ENCODE data around the gene ACSM3. TPM values are rescaled to one million over a fixed set of nuclear protein-coding genes. Genes with fewer than 3 reads are reported as not detected.

ACSM3 gene
- total RNA-seq, 1 donor from 2014 or later = 119 TPM

- Mint-ChIP-seq H3K4me3 (ENCODE audit: low read depth) (no peak overlapping the region), H3K27me3 (no peaks in the 10 kb centered on the region), H3K4me1 (ENCODE audit: low read depth) (peaks cover 21% of the 10 kb centered on the region), H3K9me3 (ENCODE audit: low read depth) (peaks cover 4% of the 10 kb centered on the region), H3K27ac (no peak overlapping the region), H3K36me3 (ENCODE audit: insufficient read depth) (peaks cover 18% of the 10 kb centered on the region)
- DNase-seq (ENCODE audit: low spot score, unreplicated experiment) = no peak
- no peak for TF ChIP-seq CTCF (IDR thresholded peaks at IDR 0.05; ENCODE audit: unreplicated experiment)
Measured at GRCh38 chr16:20767577-20767976, 3.8 kb downstream of the ACSM3 start.

- H3K36me3 Mint-ChIP-seq (ENCODE audit: insufficient read depth) = peaks cover 20% of the 10 kb centered on the region
- no peak for DNase-seq (ENCODE audit: low spot score, unreplicated experiment)
- H3K27me3 Mint-ChIP-seq = no peaks in the 10 kb centered on the region
Measured at GRCh38 chr16:20768121-20768520, 4.3 kb downstream of the ACSM3 start.

GRCh38 chr16:20768818-20769217 is 5.0 kb downstream of the ACSM3 start:
- no peak for DNase-seq (ENCODE audit: low spot score, unreplicated experiment)
- Mint-ChIP-seq H3K27me3 (no peaks in the 10 kb centered on the region), H3K4me1 (ENCODE audit: low read depth) (peaks cover 12% of the 10 kb centered on the region), H3K36me3 (ENCODE audit: insufficient read depth) (peaks cover 24% of the 10 kb centered on the region), H3K27ac (no peak overlapping the region), H3K4me3 (ENCODE audit: low read depth) (no peak overlapping the region), H3K9me3 (ENCODE audit: low read depth) (peaks cover 3% of the 10 kb centered on the region)
- no peak for TF ChIP-seq CTCF (IDR thresholded peaks at IDR 0.05; ENCODE audit: unreplicated experiment)

More at GRCh38 chr16:20768121-20768520, 4.3 kb downstream of the ACSM3 start:
- H3K4me3 Mint-ChIP-seq (ENCODE audit: low read depth) = no peak overlapping the region
- H3K27ac Mint-ChIP-seq = no peak overlapping the region
- peaks cover 3% of the 10 kb centered on the region for H3K9me3 Mint-ChIP-seq (ENCODE audit: low read depth)
- TF ChIP-seq CTCF (IDR thresholded peaks at IDR 0.05; ENCODE audit: unreplicated experiment) = no peak
- peaks cover 18% of the 10 kb centered on the region for H3K4me1 Mint-ChIP-seq (ENCODE audit: low read depth)

GRCh38 chr16:20773679-20774078 is 9.9 kb downstream of the ACSM3 start:
- H3K9me3 Mint-ChIP-seq (ENCODE audit: low read depth) = peaks cover 3% of the 10 kb centered on the region
- H3K27me3 Mint-ChIP-seq = no peaks in the 10 kb centered on the region
- H3K4me1 Mint-ChIP-seq (ENCODE audit: low read depth) = no peaks in the 10 kb centered on the region
- peaks cover 32% of the 10 kb centered on the region for H3K36me3 Mint-ChIP-seq (ENCODE audit: insufficient read depth)
- TF ChIP-seq CTCF (IDR thresholded peaks at IDR 0.05; ENCODE audit: unreplicated experiment) = no peak
- DNase-seq (ENCODE audit: low spot score, unreplicated experiment) = no peak
- no peak overlapping the region for H3K27ac Mint-ChIP-seq
- no peak overlapping the region for H3K4me3 Mint-ChIP-seq (ENCODE audit: low read depth)

GRCh38 chr16:20774703-20775362 is 11.0 kb downstream of the ACSM3 start:
- no peak overlapping the region for H3K27ac Mint-ChIP-seq
- DNase-seq (ENCODE audit: low spot score, unreplicated experiment) = peak; percentile 39

More at GRCh38 chr16:20774703-20775362, 11.0 kb downstream of the ACSM3 start:
- peak; percentile 73 for TF ChIP-seq CTCF (IDR thresholded peaks at IDR 0.05; ENCODE audit: unreplicated experiment)
- Mint-ChIP-seq H3K9me3 (ENCODE audit: low read depth) (peaks cover 3% of the 10 kb centered on the region), H3K4me3 (ENCODE audit: low read depth) (no peak overlapping the region), H3K36me3 (ENCODE audit: insufficient read depth) (peaks cover 32% of the 10 kb centered on the region), H3K27me3 (no peaks in the 10 kb centered on the region), H3K4me1 (ENCODE audit: low read depth) (no peaks in the 10 kb centered on the region)

Data from progenitor cell of endocrine pancreas (in vitro differentiated cells).